EL (cell line): ENCODE data around the gene N4BP2.

Experiments
- DNase-seq: peaks from one replicate; pipeline ENCODE4 v3.0.0-alpha.2; 2016

The N4BP2 gene

GRCh38 chr4:40164459-40164858, 107.8 kb downstream of the N4BP2 start:
- no peak for DNase-seq

- no peak for DNase-seq
Measured at GRCh38 chr4:40165916-40166315, 109.3 kb downstream of the N4BP2 start.

GRCh38 chr4:40168070-40168469, 111.4 kb downstream of the N4BP2 start:
- no peak for DNase-seq

- no peak for DNase-seq
Measured at GRCh38 chr4:40170588-40170987, 113.9 kb downstream of the N4BP2 start.

GRCh38 chr4:40173470-40173875, 116.8 kb downstream of the N4BP2 start:
- DNase-seq = no peak

GRCh38 chr4:40176602-40177001, 120.0 kb downstream of the N4BP2 start:
- peak; percentile 8 for DNase-seq

- no peak for DNase-seq
Measured at GRCh38 chr4:40177591-40177990, 120.9 kb downstream of the N4BP2 start.

- no peak for DNase-seq
Measured at GRCh38 chr4:40178672-40179071, 122.0 kb downstream of the N4BP2 start.

- DNase-seq = no peak
Measured at GRCh38 chr4:40179360-40179759, 122.7 kb downstream of the N4BP2 start.

- DNase-seq = peak; percentile 85
Measured at GRCh38 chr4:40180356-40180755, 123.7 kb downstream of the N4BP2 start.

GRCh38 chr4:40182001-40182400, 125.4 kb downstream of the N4BP2 start:
- DNase-seq = no peak

GRCh38 chr4:40182954-40183353, 126.3 kb downstream of the N4BP2 start:
- no peak for DNase-seq

- no peak for DNase-seq
Measured at GRCh38 chr4:40183615-40184411, 127.2 kb downstream of the N4BP2 start.

GRCh38 chr4:40185830-40186664, 129.4 kb downstream of the N4BP2 start:
- no peak for DNase-seq

GRCh38 chr4:40186665-40187014, 130.0 kb downstream of the N4BP2 start:
- no peak for DNase-seq

- DNase-seq = no peak
Measured at GRCh38 chr4:40187386-40187906, 130.8 kb downstream of the N4BP2 start.

GRCh38 chr4:40190019-40190418, 133.4 kb downstream of the N4BP2 start:
- DNase-seq = no peak

- DNase-seq = no peak
Measured at GRCh38 chr4:40190465-40190864, 133.8 kb downstream of the N4BP2 start.

- no peak for DNase-seq
Measured at GRCh38 chr4:40190880-40191815, 134.5 kb downstream of the N4BP2 start.

GRCh38 chr4:40192114-40193015, 135.7 kb downstream of the N4BP2 start:
- DNase-seq = no peak

- no peak for DNase-seq
Measured at GRCh38 chr4:40193016-40193571, 136.4 kb downstream of the N4BP2 start.
